ENCODE data around the gene ELOVL5.
"Not testable (repeated sequence)": the region's sequence is repeated elsewhere in the genome, so short reads cannot be mapped to it uniquely, and the experiment has no call there.

The ELOVL5 gene

DNA sequence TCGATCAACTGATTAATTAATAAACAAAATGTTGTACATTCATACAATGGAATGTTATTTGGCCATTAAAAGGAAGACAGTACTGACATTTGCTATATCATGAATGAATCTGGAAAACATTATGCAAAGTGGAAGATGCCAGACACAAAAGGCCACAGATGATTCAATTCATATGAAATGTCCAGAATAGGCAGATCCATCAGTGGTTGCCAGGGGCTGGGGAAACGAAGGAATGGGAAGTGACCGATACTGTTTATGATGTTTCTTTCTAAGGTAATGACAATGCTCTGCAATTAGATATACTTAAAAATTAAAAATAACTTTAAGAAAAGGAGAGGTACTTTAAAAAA, 37.2 kb downstream of the ELOVL5 start:
- Histone ChIP-seq H3K4me2 (ENCODE audit: low read length) (no peak overlapping the region), H3K27me3 (ENCODE audit: control insufficient read depth, insufficient read depth, low read length) (no peaks in the 10 kb centered on the region), H3K4me3 (ENCODE audit: low read length) (no peak overlapping the region), H3K36me3 (ENCODE audit: insufficient read depth, low read length) (no peaks in the 10 kb centered on the region), H3K4me1 (ENCODE audit: control insufficient read depth, insufficient read depth, low read length) (peaks cover 31% of the 10 kb centered on the region), H3K9me3 (replicated peaks; ENCODE audit: low read length) (no peaks in the 10 kb centered on the region), H3K9ac (ENCODE audit: low read depth, low read length) (no peak overlapping the region)

DNA sequence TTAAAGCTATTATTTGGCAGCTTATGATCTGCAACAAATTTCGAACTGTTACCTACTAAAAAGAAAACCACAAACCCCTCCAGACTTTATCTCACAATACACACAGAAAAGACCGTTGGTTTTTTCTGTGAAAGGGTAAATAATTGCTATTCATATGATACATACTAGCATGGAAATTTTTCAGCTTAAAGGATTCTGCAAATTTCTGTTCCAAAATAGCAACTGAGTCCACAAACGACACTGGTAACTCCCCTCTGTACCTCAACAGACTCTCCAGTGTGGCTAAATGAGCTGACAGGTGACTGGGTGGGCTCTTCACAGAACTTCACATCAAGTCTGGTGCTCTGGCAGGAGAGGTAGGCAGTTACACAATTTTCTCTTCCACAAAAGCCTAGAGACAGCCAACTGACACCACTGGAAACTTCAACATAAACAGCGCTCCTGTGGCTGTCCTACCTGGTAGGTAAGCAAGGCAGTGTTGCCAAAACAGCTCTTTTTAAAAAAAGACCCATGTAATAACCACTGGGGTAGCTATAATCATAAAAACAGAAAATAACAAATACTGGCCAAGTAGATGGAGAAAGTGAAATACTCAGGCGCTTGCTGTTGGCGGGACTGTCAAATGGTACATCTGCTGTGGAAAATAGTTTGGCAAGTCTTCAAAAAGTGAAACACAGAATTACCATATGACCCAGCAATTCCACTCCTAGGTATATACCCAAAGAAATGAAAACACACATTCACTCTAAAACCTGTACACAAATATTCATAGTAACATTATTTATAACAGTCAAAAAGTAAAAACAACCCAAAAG, 37.8 kb downstream of the ELOVL5 start:
- H3K4me1 ChIP-seq (ENCODE audit: control insufficient read depth, insufficient read depth, low read length) = peaks cover 31% of the 10 kb centered on the region
- no peaks in the 10 kb centered on the region for H3K27me3 ChIP-seq (ENCODE audit: control insufficient read depth, insufficient read depth, low read length)
- H3K36me3 ChIP-seq (ENCODE audit: insufficient read depth, low read length) = no peaks in the 10 kb centered on the region
- H3K9me3 ChIP-seq (replicated peaks; ENCODE audit: low read length) = no peaks in the 10 kb centered on the region
- no peak overlapping the region for H3K4me3 ChIP-seq (ENCODE audit: low read length)
- H3K4me2 ChIP-seq (ENCODE audit: low read length) = no peak overlapping the region
- no peak overlapping the region for H3K9ac ChIP-seq (ENCODE audit: low read depth, low read length)

DNA sequence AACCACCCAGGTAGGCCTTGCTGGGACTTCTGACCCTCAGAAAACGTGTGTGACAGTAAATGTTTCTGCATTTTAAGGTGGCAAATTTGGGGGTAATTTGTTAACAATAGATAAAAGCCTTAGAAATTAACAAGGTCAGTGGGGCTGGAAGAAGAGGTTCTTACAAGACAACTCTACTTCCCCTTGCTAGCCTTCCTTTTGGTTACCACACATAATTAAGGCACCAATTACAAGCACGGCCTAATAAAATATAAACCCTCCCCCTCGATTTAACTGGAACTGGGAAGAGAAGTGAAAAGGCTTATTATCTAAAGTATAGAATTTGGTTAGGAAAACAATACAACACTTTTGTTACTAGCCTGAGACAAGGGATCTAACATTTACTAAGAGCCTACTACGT, 38.8 kb downstream of the ELOVL5 start:
- Histone ChIP-seq H3K4me3 (ENCODE audit: low read length) (no peak overlapping the region), H3K4me1 (ENCODE audit: control insufficient read depth, insufficient read depth, low read length) (peaks cover 21% of the 10 kb centered on the region)

DNA sequence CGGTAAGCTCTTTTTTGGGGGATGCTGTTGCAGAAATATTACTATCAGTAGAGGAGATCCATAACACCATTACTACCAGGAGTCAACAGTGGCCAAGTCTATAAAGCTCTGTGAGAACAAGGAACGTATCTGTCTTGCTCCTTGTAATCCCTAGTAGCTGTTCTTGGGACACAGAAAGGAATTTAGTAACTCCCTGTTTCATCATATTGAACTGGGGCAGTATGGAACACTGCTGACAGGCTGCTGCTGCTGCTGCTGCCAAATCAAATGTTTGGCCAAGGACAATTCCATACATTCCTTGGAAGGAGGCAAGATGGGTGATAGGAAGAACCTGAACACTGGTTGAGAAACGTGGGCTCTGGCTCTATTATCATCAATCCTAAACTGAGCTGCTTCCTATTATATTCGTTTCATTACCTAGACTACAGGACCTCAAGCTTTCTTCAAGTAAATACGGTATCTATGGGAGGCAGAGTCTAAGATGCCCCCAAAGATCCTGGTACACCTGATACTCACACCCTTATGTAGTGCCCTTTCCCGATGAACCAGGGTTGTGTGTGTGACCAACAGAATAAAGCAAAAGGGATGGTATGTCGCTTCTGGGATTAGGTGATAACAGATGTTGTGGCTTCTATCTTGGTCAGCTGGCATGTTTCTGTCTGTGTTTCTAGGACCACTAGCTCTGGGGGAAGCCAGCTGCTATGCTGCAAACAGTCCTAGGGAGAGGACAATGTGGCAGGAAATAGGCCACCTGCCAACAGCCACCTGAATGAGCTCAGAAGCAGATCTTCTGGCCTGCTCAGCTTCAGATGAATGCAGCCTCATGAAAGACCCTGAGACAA, 39.5 kb downstream of the ELOVL5 start:
- Histone ChIP-seq H3K4me2 (ENCODE audit: low read length) (no peak overlapping the region), H3K9me3 (replicated peaks; ENCODE audit: low read length) (no peaks in the 10 kb centered on the region), H3K4me1 (ENCODE audit: control insufficient read depth, insufficient read depth, low read length) (peaks cover 17% of the 10 kb centered on the region), H3K4me3 (ENCODE audit: low read length) (no peak overlapping the region), H3K36me3 (ENCODE audit: insufficient read depth, low read length) (no peaks in the 10 kb centered on the region), H3K9ac (ENCODE audit: low read depth, low read length) (no peak overlapping the region), H3K27me3 (ENCODE audit: control insufficient read depth, insufficient read depth, low read length) (no peaks in the 10 kb centered on the region)

More for the DNA sequence above, 38.8 kb downstream of the ELOVL5 start:
- no peak overlapping the region for H3K4me2 ChIP-seq (ENCODE audit: low read length)
- H3K27me3 ChIP-seq (ENCODE audit: control insufficient read depth, insufficient read depth, low read length) = no peaks in the 10 kb centered on the region
- H3K36me3 ChIP-seq (ENCODE audit: insufficient read depth, low read length) = no peaks in the 10 kb centered on the region
- no peak overlapping the region for H3K9ac ChIP-seq (ENCODE audit: low read depth, low read length)
- H3K9me3 ChIP-seq (replicated peaks; ENCODE audit: low read length) = no peaks in the 10 kb centered on the region

DNA sequence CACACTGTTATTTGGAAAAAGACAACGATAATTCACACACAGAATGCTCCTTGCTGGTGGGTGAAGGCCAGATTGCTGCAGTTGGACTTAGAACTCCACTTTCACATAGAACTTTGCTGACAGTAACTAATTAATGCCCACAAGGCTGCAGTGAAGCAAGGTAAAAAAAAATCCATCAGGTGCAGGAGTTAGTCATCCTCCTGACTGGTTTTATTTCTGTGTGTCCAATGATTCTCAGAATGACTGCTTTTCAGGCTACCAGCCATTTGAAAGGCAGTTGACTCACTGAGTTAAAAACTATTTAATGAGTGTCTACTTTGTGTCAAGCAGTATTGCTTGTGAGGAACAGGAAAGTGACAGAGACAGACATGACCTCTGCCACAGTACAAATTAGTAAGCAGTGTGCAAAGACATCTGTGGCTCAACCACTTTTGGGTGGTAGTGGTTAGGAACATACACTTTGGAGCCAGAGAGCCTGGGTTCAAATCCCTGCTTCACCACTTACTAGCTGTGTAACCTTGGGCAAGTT, 41.9 kb downstream of the ELOVL5 start:
- Histone ChIP-seq H3K4me1 (ENCODE audit: control insufficient read depth, insufficient read depth, low read length) (peaks cover 27% of the 10 kb centered on the region), H3K4me3 (ENCODE audit: low read length) (no peak overlapping the region), H3K36me3 (ENCODE audit: insufficient read depth, low read length) (no peaks in the 10 kb centered on the region), H3K9me3 (replicated peaks; ENCODE audit: low read length) (no peaks in the 10 kb centered on the region), H3K9ac (ENCODE audit: low read depth, low read length) (no peak overlapping the region), H3K27me3 (ENCODE audit: control insufficient read depth, insufficient read depth, low read length) (no peaks in the 10 kb centered on the region), H3K4me2 (ENCODE audit: low read length) (no peak overlapping the region)

DNA sequence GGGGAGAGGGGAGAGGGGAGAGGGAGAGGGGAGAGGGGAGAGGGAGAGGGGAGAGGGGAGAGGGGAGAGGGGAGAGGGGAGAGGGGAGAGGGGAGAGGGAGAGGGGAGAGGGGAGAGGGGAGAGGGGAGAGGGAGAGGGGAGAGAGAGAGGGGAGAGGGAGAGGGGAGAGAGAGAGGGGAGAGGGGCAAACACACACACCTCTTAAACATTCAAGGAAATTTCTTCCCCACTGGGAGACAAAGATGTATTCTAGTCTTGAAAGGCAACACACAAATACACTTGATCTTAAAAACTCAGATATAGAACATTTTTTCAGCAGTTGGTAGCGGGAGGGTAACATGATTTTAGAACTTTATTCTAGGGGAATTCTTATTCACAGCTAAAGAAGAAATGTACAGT, 42.5 kb downstream of the ELOVL5 start:
- H3K36me3 ChIP-seq (ENCODE audit: insufficient read depth, low read length); H3K4me3 ChIP-seq (ENCODE audit: low read length); H3K27me3 ChIP-seq (ENCODE audit: control insufficient read depth, insufficient read depth, low read length); H3K9me3 ChIP-seq (replicated peaks; ENCODE audit: low read length); H3K9ac ChIP-seq (ENCODE audit: low read depth, low read length); H3K4me2 ChIP-seq (ENCODE audit: low read length): not testable (repeated sequence)
- H3K4me1 ChIP-seq (ENCODE audit: control insufficient read depth, insufficient read depth, low read length) = peaks cover 33% of the 10 kb centered on the region

DNA sequence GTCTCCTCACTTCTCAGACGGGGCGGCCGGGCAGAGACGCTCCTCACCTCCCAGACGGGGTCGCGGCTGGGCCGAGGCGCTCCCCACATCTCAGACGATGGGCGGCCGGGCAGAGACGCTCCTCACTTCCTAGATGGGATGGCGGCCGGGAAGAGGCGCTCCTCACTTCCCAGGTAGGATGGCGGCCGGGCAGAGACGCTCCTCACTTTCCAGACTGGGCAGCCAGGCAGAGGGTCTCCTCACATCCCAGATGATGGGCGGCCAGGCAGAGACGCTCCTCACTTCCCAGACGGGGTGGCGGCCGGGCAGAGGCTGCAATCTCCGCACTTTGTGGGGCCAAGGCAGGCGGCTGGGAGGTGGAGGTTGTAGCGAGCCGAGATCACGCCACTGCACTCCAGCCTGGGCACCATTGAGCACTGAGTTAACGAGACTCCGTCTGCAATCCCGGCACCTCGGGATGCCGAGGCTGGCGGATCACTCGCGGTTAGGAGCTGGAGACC, 43.2 kb downstream of the ELOVL5 start:
- not testable (repeated sequence) for H3K4me3 ChIP-seq (ENCODE audit: low read length); H3K9me3 ChIP-seq (replicated peaks; ENCODE audit: low read length); H3K27me3 ChIP-seq (ENCODE audit: control insufficient read depth, insufficient read depth, low read length); H3K9ac ChIP-seq (ENCODE audit: low read depth, low read length); H3K4me2 ChIP-seq (ENCODE audit: low read length); H3K36me3 ChIP-seq (ENCODE audit: insufficient read depth, low read length)
- peaks cover 39% of the 10 kb centered on the region for H3K4me1 ChIP-seq (ENCODE audit: control insufficient read depth, insufficient read depth, low read length)

DNA sequence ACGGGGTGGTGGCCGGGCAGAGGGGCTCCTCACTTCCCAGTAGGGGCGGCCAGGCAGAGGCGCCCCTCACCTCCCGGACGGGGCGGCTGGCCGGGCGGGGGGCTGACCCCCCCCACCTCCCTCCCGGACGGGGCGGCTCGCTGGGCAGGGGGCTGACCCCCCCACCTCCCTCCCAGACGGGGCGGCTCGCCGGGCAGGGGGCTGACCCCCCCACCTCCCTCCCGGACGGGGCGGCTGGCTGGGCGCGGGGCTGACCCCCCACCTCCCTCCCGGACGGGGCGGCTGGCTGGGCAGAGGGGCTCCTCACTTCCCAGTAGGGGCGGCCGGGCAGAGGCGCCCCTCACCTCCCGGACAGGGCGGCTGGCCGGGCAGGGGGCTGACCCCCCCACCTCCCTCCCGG, 43.8 kb downstream of the ELOVL5 start:
- H3K4me3 ChIP-seq (ENCODE audit: low read length); H3K36me3 ChIP-seq (ENCODE audit: insufficient read depth, low read length); H3K9ac ChIP-seq (ENCODE audit: low read depth, low read length); H3K9me3 ChIP-seq (replicated peaks; ENCODE audit: low read length); H3K27me3 ChIP-seq (ENCODE audit: control insufficient read depth, insufficient read depth, low read length); H3K4me2 ChIP-seq (ENCODE audit: low read length): not testable (repeated sequence)
- peaks cover 42% of the 10 kb centered on the region for H3K4me1 ChIP-seq (ENCODE audit: control insufficient read depth, insufficient read depth, low read length)

DNA sequence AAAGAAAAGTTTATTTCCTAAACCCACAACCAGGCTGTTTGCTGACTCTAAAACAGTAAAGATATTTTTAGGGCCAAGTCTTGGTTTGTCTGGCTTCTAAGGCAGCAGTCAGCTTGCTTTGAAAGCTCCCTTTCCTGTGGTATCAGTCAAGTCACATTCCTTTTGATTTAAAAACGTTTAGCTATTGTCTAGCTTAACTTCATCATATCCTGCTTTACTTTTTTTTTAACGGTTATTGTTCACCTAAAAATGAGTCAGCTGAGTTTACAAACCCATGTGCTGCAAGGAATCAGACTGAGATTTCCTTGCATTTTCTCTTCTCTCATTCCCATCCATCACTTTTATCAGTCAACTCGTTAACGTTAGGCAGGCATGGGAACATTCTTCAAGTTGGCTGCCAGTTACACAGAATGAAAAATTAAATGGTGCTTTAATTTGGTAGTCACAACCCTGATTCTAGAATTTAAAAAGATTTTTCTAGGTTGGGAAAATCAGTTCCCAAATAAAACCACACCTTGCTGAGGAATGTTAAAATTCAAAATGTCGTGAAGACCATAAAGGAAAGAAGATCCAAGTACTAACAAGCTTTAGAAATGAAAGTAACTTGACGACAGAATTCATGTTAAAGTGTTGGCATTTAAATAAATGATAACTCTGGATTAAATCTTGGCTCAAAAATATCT, 45.9 kb downstream of the ELOVL5 start:
- H3K36me3 ChIP-seq (ENCODE audit: insufficient read depth, low read length) = no peaks in the 10 kb centered on the region
- H3K9me3 ChIP-seq (replicated peaks; ENCODE audit: low read length) = no peaks in the 10 kb centered on the region
- H3K27me3 ChIP-seq (ENCODE audit: control insufficient read depth, insufficient read depth, low read length) = no peaks in the 10 kb centered on the region
- H3K4me2 ChIP-seq (ENCODE audit: low read length) = peak overlapping the region; percentile 70
- peak overlapping the region; percentile 37 for H3K4me3 ChIP-seq (ENCODE audit: low read length)
- H3K9ac ChIP-seq (ENCODE audit: low read depth, low read length) = peak overlapping the region; percentile 50
- peaks cover 41% of the 10 kb centered on the region for H3K4me1 ChIP-seq (ENCODE audit: control insufficient read depth, insufficient read depth, low read length)

DNA sequence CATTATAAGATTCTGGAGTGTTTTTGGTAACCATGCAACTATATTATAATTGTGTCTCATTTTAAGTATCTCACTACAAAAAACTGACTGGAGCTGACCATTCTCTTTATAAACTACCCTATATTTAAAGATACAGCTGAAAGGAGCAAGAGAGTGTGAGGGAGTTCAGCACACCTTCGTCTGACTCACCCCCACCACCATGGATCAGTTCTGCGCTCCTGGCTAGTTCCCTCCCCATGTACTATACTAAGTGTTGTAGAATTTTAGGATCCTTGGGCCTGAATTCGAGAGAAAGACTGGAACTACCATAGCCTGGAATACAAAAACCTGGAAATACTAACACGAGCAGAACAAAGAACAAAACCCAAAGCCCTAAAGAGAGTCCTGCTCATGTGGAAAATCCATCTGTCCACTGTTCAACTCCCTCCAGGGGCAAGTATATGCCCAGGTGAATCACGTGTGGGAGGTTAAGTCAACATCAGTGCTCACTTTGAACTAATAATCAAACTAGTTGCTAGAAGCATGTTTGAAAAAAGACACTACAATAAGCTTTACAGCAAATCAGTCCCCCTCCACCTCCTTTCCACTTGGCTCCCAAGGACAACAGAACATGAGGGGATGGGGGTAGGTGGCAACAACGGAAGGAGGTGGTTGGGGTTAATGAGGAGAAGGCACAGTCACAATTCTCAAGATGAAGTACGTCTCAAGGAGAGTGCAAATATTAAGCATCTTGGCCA, 46.8 kb downstream of the ELOVL5 start:
- Histone ChIP-seq H3K9ac (ENCODE audit: low read depth, low read length) (peak overlapping the region; percentile 50), H3K9me3 (replicated peaks; ENCODE audit: low read length) (no peaks in the 10 kb centered on the region), H3K36me3 (ENCODE audit: insufficient read depth, low read length) (no peaks in the 10 kb centered on the region), H3K4me3 (ENCODE audit: low read length) (no peak overlapping the region), H3K4me1 (ENCODE audit: control insufficient read depth, insufficient read depth, low read length) (peaks cover 37% of the 10 kb centered on the region), H3K4me2 (ENCODE audit: low read length) (peak overlapping the region; percentile 70), H3K27me3 (ENCODE audit: control insufficient read depth, insufficient read depth, low read length) (no peaks in the 10 kb centered on the region)
